ENCODE results near the gene RHBDF2. TPM values are rescaled to one million over a fixed set of nuclear protein-coding genes. Genes with fewer than 3 reads are reported as not detected.
A peak's percentile ranks its signal among the peaks of the same experiment; 100 is the strongest.

The RHBDF2 gene
- polyA plus RNA-seq, 4 donors, result 2.0 to 43.2 (median 10.9) TPM

DNA sequence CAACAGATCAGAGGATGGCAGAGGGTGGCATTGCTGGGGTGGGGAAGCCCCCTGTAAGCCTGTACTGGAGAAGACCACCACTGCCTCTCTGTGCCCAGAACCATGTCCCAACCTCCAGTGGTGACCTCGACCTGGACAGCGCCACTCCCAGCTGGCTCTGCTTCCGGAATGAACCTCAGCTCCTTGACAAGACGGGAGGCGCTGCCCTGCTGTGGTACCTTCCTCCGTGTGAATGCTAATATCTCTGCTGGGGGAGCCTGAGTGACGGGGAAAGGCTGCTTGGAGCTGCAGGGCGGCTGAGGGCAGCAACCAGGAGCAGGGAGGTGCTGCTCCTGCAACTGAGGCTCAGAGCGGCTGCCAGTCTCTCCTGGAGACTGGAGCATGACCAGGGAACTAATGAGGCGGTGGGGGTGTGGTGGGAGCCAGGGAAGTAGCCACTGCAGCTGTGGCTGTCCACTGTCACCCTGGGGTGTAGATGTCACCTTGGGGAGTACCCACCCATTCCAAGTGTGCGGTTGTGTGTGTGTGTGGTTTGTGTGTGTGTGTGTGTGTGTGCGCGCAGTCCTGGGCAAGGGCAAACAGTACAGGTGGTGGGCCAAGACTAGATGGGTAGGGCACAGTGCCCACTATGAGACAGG, 44.8 kb upstream of the RHBDF2 start:
- peak overlapping the region in 1 of 3 donors; percentile 26 for H3K27ac ChIP-seq (ENCODE audit: low read depth in 1 of 3, low read length in 2 of 3)
- peaks cover 0 to 14% (median 4%) of the 10 kb centered on the region in 3 donors for H3K4me1 ChIP-seq (ENCODE audit: control insufficient read depth in 3 of 3, insufficient read depth in 2 of 3, low read depth in 1 of 3, low read length in 2 of 3)
- peaks cover 0 to 24% (median 0%) of the 10 kb centered on the region in 3 donors for H3K27me3 ChIP-seq (ENCODE audit: control insufficient read depth in 3 of 3, insufficient read depth in 3 of 3, low read length in 3 of 3)
- WGBS, 3 donors, result 43 to 72% (median 46%) methylated on average over 12 to 13 of the region's 13 CpGs
- FAIRE-seq (no peak), DNase-seq (no peak)
- H3K4me3 ChIP-seq (ENCODE audit: low read depth in 1 of 3, low read length in 3 of 3), result no peak overlapping the region
- no peaks in the 10 kb centered on the region for H3K36me3 ChIP-seq (ENCODE audit: control insufficient read depth in 3 of 3, insufficient read depth in 2 of 3, low read depth in 1 of 3, low read length in 3 of 3)
- H3K9me3 ChIP-seq (ENCODE audit: control insufficient read depth in 2 of 2, insufficient read depth in 1 of 2, low read depth in 1 of 2, low read length in 1 of 2), result no peaks in the 10 kb centered on the region

DNA sequence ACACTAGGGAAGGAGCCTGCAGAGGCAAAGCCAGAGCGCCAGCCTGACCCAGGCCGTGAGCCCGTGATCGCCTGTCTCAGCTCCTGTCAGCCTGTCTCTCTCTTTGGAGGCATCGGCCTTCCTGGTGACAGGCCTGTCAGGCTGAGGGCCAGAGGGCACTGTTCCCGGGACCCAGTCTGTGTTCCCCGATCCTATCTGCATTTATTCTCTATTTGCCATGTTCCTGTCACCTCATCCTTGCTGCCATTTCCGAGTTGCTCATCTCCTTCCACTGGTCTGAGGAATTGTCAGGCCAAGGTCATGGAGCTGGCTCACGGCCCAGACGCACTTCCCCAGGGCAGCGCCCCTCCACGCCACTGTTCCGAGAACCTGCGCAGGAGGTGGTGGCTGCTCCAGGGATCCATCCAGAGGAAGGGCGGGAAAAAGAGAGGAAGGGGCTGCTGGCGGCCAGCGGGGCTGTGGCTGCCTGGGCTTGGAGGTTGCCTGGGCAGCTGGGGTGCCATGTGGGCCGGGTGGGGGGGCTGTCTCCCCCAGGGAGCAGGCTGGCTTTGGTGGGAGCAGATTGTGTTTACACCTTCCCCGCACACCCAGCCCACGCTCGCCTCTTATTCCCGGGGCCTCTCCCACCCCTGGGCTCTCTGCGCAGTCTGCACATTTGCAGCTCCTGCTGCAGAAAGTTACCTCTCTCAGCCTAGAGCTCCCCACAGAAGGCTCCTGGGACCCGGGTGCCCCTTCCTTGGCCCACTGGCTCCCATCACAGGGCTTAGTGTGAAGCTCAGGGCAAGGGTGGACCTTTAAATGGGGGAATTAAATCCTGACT, 43.5 kb upstream of the RHBDF2 start:
- no peak for DNase-seq
- H3K9me3 ChIP-seq (ENCODE audit: control insufficient read depth in 2 of 2, insufficient read depth in 1 of 2, low read depth in 1 of 2, low read length in 1 of 2), result no peaks in the 10 kb centered on the region
- peak overlapping the region in 2 of 3 donors; percentile 14 to 19 for H3K27ac ChIP-seq (ENCODE audit: low read depth in 1 of 3, low read length in 2 of 3)
- WGBS, 3 donors, result 54 to 64% (median 63%) methylated on average over 23 to 24 of the region's 24 CpGs
- H3K4me3 ChIP-seq (ENCODE audit: low read depth in 1 of 3, low read length in 3 of 3), result no peak overlapping the region
- no peak for FAIRE-seq
- H3K4me1 ChIP-seq (ENCODE audit: control insufficient read depth in 3 of 3, insufficient read depth in 2 of 3, low read depth in 1 of 3, low read length in 2 of 3), result peaks cover 0 to 20% (median 4%) of the 10 kb centered on the region in 3 donors
- no peaks in the 10 kb centered on the region for H3K36me3 ChIP-seq (ENCODE audit: control insufficient read depth in 3 of 3, insufficient read depth in 2 of 3, low read depth in 1 of 3, low read length in 3 of 3)
- H3K27me3 ChIP-seq (ENCODE audit: control insufficient read depth in 3 of 3, insufficient read depth in 3 of 3, low read length in 3 of 3), result peaks cover 0 to 31% (median 0%) of the 10 kb centered on the region in 3 donors

DNA sequence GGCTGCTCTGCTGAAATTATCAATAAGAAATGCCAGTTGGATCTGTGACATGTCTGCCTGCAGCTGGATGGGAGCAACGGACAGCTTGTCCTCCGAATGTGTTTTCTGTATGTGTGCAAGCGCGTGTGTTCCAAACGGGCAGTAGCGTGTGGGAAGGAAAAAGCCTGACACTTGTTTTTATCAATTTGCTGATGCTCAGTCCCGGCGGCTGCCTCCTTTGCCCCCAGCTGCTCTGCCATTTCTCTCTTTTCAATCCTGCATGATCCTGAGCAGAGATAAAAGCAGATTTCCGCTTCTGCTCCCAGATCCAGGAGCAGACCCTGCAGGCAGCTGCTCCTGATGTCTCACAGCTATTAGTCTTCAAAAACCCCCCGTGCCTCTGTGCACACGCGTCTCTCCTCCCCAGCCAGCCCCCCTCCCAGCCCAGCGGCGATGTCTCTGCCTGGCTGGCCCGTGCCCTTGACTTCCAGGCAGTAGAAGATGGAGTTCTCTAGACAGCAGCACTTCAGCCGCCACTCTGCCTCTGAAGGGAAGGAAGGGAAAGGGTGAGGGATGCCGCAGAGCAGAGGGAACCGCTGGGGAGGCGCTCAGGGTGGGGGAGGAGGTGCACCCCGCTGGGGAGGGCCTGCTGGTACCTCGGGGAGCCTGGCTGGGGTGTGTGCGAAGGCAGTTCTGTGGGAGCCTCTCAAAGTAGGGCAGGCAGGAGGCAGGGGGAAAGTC, 42.8 kb upstream of the RHBDF2 start:
- WGBS, 3 donors, result 49 to 71% (median 65%) methylated on average over 22 of the region's 22 CpGs
- no peak for FAIRE-seq

DNA sequence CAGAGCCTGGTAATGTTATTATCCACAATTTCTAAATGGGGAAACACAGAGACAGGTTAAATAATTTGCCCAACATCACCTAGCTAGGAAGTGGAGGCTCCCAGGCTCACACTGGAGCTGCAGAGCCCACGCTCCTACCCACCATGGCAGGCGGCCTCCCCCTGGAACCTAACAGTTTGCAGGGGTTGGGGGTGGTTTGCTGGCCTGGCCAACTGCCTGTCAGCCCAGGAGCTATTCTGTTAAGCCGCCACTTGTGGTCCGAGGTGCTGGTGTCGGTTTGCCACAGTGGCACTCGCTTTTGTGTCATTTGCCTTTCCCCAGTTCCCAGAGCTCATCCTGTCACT, 42.2 kb upstream of the RHBDF2 start:
- no peak for DNase-seq
- H3K27ac ChIP-seq (ENCODE audit: low read depth in 1 of 3, low read length in 2 of 3), result peak overlapping the region in 1 of 3 donors; percentile 31
- WGBS, 3 donors, result 79 to 94% (median 81%) methylated on average over 6 of the region's 6 CpGs
- peaks cover 0 to 43% (median 0%) of the 10 kb centered on the region in 3 donors for H3K27me3 ChIP-seq (ENCODE audit: control insufficient read depth in 3 of 3, insufficient read depth in 3 of 3, low read length in 3 of 3)
- no peaks in the 10 kb centered on the region for H3K9me3 ChIP-seq (ENCODE audit: control insufficient read depth in 2 of 2, insufficient read depth in 1 of 2, low read depth in 1 of 2, low read length in 1 of 2)
- no peaks in the 10 kb centered on the region for H3K36me3 ChIP-seq (ENCODE audit: control insufficient read depth in 3 of 3, insufficient read depth in 2 of 3, low read depth in 1 of 3, low read length in 3 of 3)
- H3K4me1 ChIP-seq (ENCODE audit: control insufficient read depth in 3 of 3, insufficient read depth in 2 of 3, low read depth in 1 of 3, low read length in 2 of 3), result peaks cover 0 to 20% (median 4%) of the 10 kb centered on the region in 3 donors
- H3K4me3 ChIP-seq (ENCODE audit: low read depth in 1 of 3, low read length in 3 of 3), result no peak overlapping the region
- FAIRE-seq, result no peak

More for the DNA sequence above, 42.8 kb upstream of the RHBDF2 start:
- DNase-seq, result no peak
- Histone ChIP-seq H3K9me3 (ENCODE audit: control insufficient read depth in 2 of 2, insufficient read depth in 1 of 2, low read depth in 1 of 2, low read length in 1 of 2) (no peaks in the 10 kb centered on the region), H3K27me3 (ENCODE audit: control insufficient read depth in 3 of 3, insufficient read depth in 3 of 3, low read length in 3 of 3) (peaks cover 0 to 37% (median 0%) of the 10 kb centered on the region in 3 donors), H3K36me3 (ENCODE audit: control insufficient read depth in 3 of 3, insufficient read depth in 2 of 3, low read depth in 1 of 3, low read length in 3 of 3) (no peaks in the 10 kb centered on the region), H3K27ac (ENCODE audit: low read depth in 1 of 3, low read length in 2 of 3) (peak overlapping the region in 1 of 3 donors; percentile 31), H3K4me3 (ENCODE audit: low read depth in 1 of 3, low read length in 3 of 3) (no peak overlapping the region), H3K4me1 (ENCODE audit: control insufficient read depth in 3 of 3, insufficient read depth in 2 of 3, low read depth in 1 of 3, low read length in 2 of 3) (peaks cover 0 to 20% (median 4%) of the 10 kb centered on the region in 3 donors)

DNA sequence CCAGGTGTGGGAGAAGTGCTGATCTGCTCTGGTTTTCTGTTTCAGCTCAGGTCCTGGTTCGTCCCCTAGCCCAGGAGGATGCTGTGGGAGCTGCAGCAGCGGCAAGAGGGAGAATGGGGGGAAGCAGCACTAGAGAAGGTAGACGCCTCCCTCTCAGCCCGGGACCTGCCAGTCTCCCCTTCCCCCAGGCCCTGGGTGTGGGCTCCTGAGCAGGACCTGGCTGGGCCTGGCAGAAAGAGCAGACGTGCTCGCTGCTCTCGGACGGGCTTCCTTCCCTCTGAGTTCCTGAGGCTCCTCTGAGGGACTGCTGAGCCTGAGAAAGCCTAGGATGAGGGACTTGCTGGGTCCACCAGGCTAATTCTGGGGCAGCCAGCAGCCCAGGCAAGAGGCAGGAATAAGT, 41.8 kb upstream of the RHBDF2 start:
- FAIRE-seq, result no peak
- Histone ChIP-seq H3K4me1 (ENCODE audit: control insufficient read depth in 3 of 3, insufficient read depth in 2 of 3, low read depth in 1 of 3, low read length in 2 of 3) (peaks cover 0 to 20% (median 4%) of the 10 kb centered on the region in 3 donors), H3K9me3 (ENCODE audit: control insufficient read depth in 2 of 2, insufficient read depth in 1 of 2, low read depth in 1 of 2, low read length in 1 of 2) (no peaks in the 10 kb centered on the region), H3K4me3 (ENCODE audit: low read depth in 1 of 3, low read length in 3 of 3) (no peak overlapping the region), H3K27me3 (ENCODE audit: control insufficient read depth in 3 of 3, insufficient read depth in 3 of 3, low read length in 3 of 3) (peaks cover 0 to 47% (median 0%) of the 10 kb centered on the region in 3 donors), H3K36me3 (ENCODE audit: control insufficient read depth in 3 of 3, insufficient read depth in 2 of 3, low read depth in 1 of 3, low read length in 3 of 3) (no peaks in the 10 kb centered on the region), H3K27ac (ENCODE audit: low read depth in 1 of 3, low read length in 2 of 3) (peak overlapping the region in 1 of 3 donors; percentile 31)
- DNase-seq, result no peak
- 90 to 93% (median 90%) methylated on average over 8 of the region's 8 CpGs for WGBS, 3 donors

DNA sequence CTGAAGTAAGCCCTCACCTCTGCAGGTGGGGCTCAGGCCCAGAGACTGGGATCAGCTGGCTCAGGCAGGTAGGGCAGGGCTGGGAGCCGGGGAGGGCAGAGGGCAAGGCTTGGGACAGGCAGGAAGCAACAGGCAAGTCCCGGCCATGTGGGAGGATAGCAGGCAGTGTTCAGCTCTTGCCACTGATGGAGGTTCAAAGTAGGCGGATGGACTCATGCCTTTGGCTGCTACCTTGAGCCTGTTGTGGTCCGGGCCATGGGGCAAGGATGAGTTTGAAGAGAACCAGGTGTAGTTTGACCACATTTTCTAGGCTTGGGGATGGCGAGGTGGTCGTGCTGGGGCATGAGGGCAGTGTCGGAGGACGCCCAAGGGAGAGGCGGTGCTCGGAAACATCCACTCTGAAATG, 41.3 kb upstream of the RHBDF2 start:
- FAIRE-seq (no peak), DNase-seq (peak in 1 of 2 donors; percentile 45)
- H3K4me1 ChIP-seq (ENCODE audit: control insufficient read depth in 3 of 3, insufficient read depth in 2 of 3, low read depth in 1 of 3, low read length in 2 of 3), result peaks cover 0 to 20% (median 4%) of the 10 kb centered on the region in 3 donors
- peaks cover 0 to 47% (median 0%) of the 10 kb centered on the region in 3 donors for H3K27me3 ChIP-seq (ENCODE audit: control insufficient read depth in 3 of 3, insufficient read depth in 3 of 3, low read length in 3 of 3)
- WGBS, 3 donors, result 72 to 78% (median 73%) methylated on average over 10 of the region's 10 CpGs
- no peak overlapping the region for H3K4me3 ChIP-seq (ENCODE audit: low read depth in 1 of 3, low read length in 3 of 3)
- H3K9me3 ChIP-seq (ENCODE audit: control insufficient read depth in 2 of 2, insufficient read depth in 1 of 2, low read depth in 1 of 2, low read length in 1 of 2), result no peaks in the 10 kb centered on the region
- no peaks in the 10 kb centered on the region for H3K36me3 ChIP-seq (ENCODE audit: control insufficient read depth in 3 of 3, insufficient read depth in 2 of 3, low read depth in 1 of 3, low read length in 3 of 3)
- H3K27ac ChIP-seq (ENCODE audit: low read depth in 1 of 3, low read length in 2 of 3), result no peak overlapping the region

DNA sequence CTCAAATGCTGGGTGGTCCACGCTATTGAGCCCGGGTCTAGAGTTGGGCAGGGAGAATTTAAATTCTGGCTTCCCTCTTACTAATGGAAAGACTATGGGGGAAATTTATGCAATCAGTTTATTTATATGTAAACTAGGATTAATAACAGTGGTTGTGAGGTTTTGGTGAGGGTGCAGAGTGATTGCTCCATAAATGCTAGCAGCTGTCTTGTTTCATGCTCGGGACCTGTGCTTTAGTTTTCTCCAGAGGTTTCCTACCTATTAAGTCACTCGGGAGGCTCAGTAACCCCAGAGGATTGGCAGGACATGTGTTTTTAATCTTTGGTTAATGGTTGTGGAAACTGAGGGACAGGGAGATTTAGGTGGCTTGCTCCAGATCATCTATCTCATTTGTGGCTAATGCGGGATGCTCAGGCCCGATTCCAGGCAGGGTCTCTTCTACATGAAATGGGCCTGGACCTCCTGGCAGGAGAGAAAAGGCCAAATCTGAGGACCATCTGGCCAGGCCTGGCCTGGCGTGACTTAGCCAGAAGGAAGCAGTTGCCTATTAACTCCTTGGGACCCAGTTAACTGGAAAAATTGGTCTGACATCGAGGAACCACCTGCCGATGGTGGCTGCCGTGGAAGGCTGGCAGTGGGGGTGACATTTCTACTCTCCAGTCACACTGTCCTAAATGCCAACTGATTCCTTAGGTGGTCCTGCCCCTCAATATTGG, 40.7 kb upstream of the RHBDF2 start:
- Histone ChIP-seq H3K36me3 (ENCODE audit: control insufficient read depth in 3 of 3, insufficient read depth in 2 of 3, low read depth in 1 of 3, low read length in 3 of 3) (no peaks in the 10 kb centered on the region), H3K9me3 (ENCODE audit: control insufficient read depth in 2 of 2, insufficient read depth in 1 of 2, low read depth in 1 of 2, low read length in 1 of 2) (no peaks in the 10 kb centered on the region), H3K4me1 (ENCODE audit: control insufficient read depth in 3 of 3, insufficient read depth in 2 of 3, low read depth in 1 of 3, low read length in 2 of 3) (peaks cover 0 to 20% (median 0%) of the 10 kb centered on the region in 3 donors), H3K27me3 (ENCODE audit: control insufficient read depth in 3 of 3, insufficient read depth in 3 of 3, low read length in 3 of 3) (peaks cover 0 to 52% (median 0%) of the 10 kb centered on the region in 3 donors), H3K27ac (ENCODE audit: low read depth in 1 of 3, low read length in 2 of 3) (no peak overlapping the region), H3K4me3 (ENCODE audit: low read depth in 1 of 3, low read length in 3 of 3) (no peak overlapping the region)
- no peak for DNase-seq
- WGBS, 3 donors, result 82 to 90% (median 85%) methylated on average over 10 of the region's 10 CpGs
- no peak for FAIRE-seq

Measured in small intestine (tissue), 7 donors.